Stimulated activated CD8-positive, alpha-beta memory T cell treated with anti-CD3 and anti-CD28 coated beads, Interleukin-12 subunit alpha, Interleukin-12 subunit beta, amount 100 ng/mL, for 24 hours (primary cell): ENCODE results near the gene PRM3.

Source experiments
- DNase-seq: peaks from one replicate; pipeline ENCODE4 v3.0.0-alpha.2; 2020; ENCODE audit errors: extremely low read depth

The PRM3 gene

GRCh38 chr16:11224894-11225676 is 48.3 kb downstream of the PRM3 start:
- no peak for DNase-seq

- DNase-seq = no peak
Observed at GRCh38 chr16:11224096-11224893, 49.1 kb downstream of the PRM3 start.
